ENCODE measurements around the gene CCR7.

Gene CCR7

GRCh38 chr17:40552806-40553693 lies 12.2 kb downstream of the CCR7 start:
- H3K4me1 ChIP-seq (ENCODE audit: control insufficient read depth, insufficient read depth, low read length), result peaks cover 4% of the 10 kb centered on the region
- TF ChIP-seq ZNF211 (tag by site-specific recombination; IDR thresholded peaks at IDR 0.05; ENCODE audit: low read depth), result no peak
- TF ChIP-seq ZNF274 (IDR thresholded peaks at IDR 0.05; ENCODE audit: low read length), result no peak
- TF ChIP-seq ZNF274 (tag by site-specific recombination; IDR thresholded peaks at IDR 0.05; ENCODE audit: borderline replicate concordance), result no peak
- TF ChIP-seq PBX3 (CRISPR knock-in tag; IDR thresholded peaks at IDR 0.05), result no peak
- no peak for TF ChIP-seq ZNF335 (tag by site-specific recombination; conservative IDR thresholded peaks at IDR 0.05)
- TF ChIP-seq ZNF624 (tag by site-specific recombination; IDR thresholded peaks at IDR 0.05), result no peak
- TF ChIP-seq GFI1B (tag by site-specific recombination; IDR thresholded peaks at IDR 0.05), result no peak
- no peak for TF ChIP-seq CTCF (tag by site-specific recombination; IDR thresholded peaks at IDR 0.05)
- no peak for TF ChIP-seq SETDB1 (IDR thresholded peaks at IDR 0.05; ENCODE audit: insufficient read length, low read length)
- no peak for TF ChIP-seq ZNF391 (tag by site-specific recombination; IDR thresholded peaks at IDR 0.05; ENCODE audit: borderline replicate concordance, low read depth)
- no peak for TF ChIP-seq ZNF747 (tag by site-specific recombination; IDR thresholded peaks at IDR 0.05)
- no peak for TF ChIP-seq HOXA7 (CRISPR knock-in tag; IDR thresholded peaks at IDR 0.05; ENCODE audit: borderline replicate concordance)
- no peak for TF ChIP-seq ZNF404 (tag by site-specific recombination; IDR thresholded peaks at IDR 0.05)
- TF ChIP-seq ZNF521 (tag by site-specific recombination; IDR thresholded peaks at IDR 0.05), result no peak
- no peaks in the 10 kb centered on the region for H3K36me3 ChIP-seq (ENCODE audit: control insufficient read depth in 2 of 2, insufficient read depth in 1 of 2, low read length in 2 of 2)
- POLR2A ChIA-PET, result interaction anchor here (0.6 to 0.9 kb wide), 2 partner anchors 135 kb away, joined by 3 to 6 read pairs; partner anchors contain the start of gene TOP2A
- H3K4me3 ChIP-seq (ENCODE audit: low read depth, low read length), result no peak overlapping the region
- CTCF ChIA-PET, result interaction anchor here (0.6 to 4.0 kb wide), 3 partner anchors 9 to 130 kb away, joined by 3 to 28 read pairs (median 5); no protein-coding TSS in a partner anchor
- no peaks in the 10 kb centered on the region for H3K9me3 ChIP-seq (ENCODE audit: control insufficient read depth, insufficient read depth, low read depth, low read length)
- no peak overlapping the region for H3K27ac ChIP-seq (ENCODE audit: extremely low read depth, low read depth, low read length)

GRCh38 chr17:40551879-40552768 lies 13.1 kb downstream of the CCR7 start:
- Histone ChIP-seq H3K27ac (ENCODE audit: extremely low read depth, low read depth, low read length) (no peak overlapping the region), H3K4me1 (ENCODE audit: control insufficient read depth, insufficient read depth, low read length) (peaks cover 4% of the 10 kb centered on the region), H3K4me3 (ENCODE audit: low read depth, low read length) (no peak overlapping the region), H3K9me3 (ENCODE audit: control insufficient read depth, insufficient read depth, low read depth, low read length) (no peaks in the 10 kb centered on the region), H3K36me3 (ENCODE audit: control insufficient read depth in 2 of 2, insufficient read depth in 1 of 2, low read length in 2 of 2) (no peaks in the 10 kb centered on the region)
- ChIA-PET CTCF (interaction anchor here (0.6 to 11.3 kb wide), 3 partner anchors 8 to 348 kb away, joined by 3 to 103 read pairs (median 76); no protein-coding TSS in a partner anchor), POLR2A (interaction anchor here (0.6 kb wide), 1 partner anchor 134 kb away, joined by 3 read pairs; the partner anchor contains the start of gene TOP2A)
- TF ChIP-seq BCL11B (tag by site-specific recombination; IDR thresholded peaks at IDR 0.05; ENCODE audit: low read depth) (no peak), ZNF114 (tag by site-specific recombination; IDR thresholded peaks at IDR 0.05) (no peak), ZNF341 (tag by site-specific recombination; IDR thresholded peaks at IDR 0.05; ENCODE audit: low read depth) (no peak), TRIM28 (IDR thresholded peaks at IDR 0.05; ENCODE audit: borderline replicate concordance, low read length) (no peak), ZNF513 (tag by site-specific recombination; IDR thresholded peaks at IDR 0.05) (no peak), ZNF701 (tag by site-specific recombination; IDR thresholded peaks at IDR 0.05) (no peak), ZNF658 (tag by site-specific recombination; IDR thresholded peaks at IDR 0.05) (no peak), TCF7L2 (IDR thresholded peaks at IDR 0.05; ENCODE audit: borderline replicate concordance, low read depth, low read length) (no peak), ZNF202 (tag by site-specific recombination; IDR thresholded peaks at IDR 0.05; ENCODE audit: borderline replicate concordance) (no peak), SP3 (tag by site-specific recombination; IDR thresholded peaks at IDR 0.05) (no peak), ZNF501 (tag by site-specific recombination; IDR thresholded peaks at IDR 0.05) (no peak), HOXC10 (CRISPR knock-in tag; IDR thresholded peaks at IDR 0.05) (no peak), GLIS2 (tag by site-specific recombination; IDR thresholded peaks at IDR 0.05) (no peak), ZBTB8A (tag by site-specific recombination; IDR thresholded peaks at IDR 0.05) (no peak), PBX3 (CRISPR knock-in tag; IDR thresholded peaks at IDR 0.05) (no peak)

Measured in HEK293 (cell line).